HG03571 (cell line): Measurements from ENCODE around the gene NEK9.

Source experiments
- ATAC-seq: cut with Tn5 transposase; IDR thresholded peaks from one replicate; pipeline ENCODE4 v1.9.1; 2021; ENCODE audit not compliant: unreplicated experiment

The NEK9 gene

DNA sequence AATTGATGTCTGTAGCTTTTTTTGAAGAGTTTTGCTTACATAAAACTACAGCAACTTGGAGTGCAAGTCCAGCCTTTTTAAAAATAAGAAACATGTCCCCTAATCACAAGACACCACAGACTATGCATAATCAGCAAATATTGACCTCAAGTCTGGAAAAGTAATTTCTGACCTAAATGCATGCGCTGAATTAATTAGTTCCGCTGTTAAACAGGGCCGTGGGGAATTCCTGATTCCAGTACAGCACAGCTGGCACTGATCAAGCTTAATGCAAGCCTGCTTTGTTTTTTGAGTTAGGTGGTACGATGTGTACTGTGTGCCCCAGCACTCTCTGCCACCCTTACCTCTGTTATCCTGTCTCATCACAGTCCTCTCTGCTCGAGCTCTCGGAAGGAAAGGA is 84.8 kb downstream of the NEK9 start:
- no peak for ATAC-seq

DNA sequence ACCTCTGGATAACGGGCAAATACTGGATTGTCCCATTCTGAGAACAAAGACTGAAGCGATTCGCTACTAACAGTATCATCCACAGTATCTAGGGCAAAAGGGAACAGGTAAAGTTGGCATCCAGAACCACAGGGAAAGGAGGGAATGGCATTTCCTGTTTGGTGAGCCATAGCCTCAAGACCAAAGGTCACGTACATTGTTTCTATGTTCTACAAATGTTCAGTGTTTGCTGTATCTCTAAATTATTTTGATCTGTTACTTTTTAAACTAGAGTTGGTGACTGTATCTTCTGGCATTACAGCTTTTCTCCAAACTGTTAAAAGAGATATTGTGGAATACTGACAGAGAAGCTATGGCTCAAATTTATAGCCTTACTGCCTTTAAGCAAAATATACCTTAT is 85.2 kb downstream of the NEK9 start:
- no peak for ATAC-seq

DNA sequence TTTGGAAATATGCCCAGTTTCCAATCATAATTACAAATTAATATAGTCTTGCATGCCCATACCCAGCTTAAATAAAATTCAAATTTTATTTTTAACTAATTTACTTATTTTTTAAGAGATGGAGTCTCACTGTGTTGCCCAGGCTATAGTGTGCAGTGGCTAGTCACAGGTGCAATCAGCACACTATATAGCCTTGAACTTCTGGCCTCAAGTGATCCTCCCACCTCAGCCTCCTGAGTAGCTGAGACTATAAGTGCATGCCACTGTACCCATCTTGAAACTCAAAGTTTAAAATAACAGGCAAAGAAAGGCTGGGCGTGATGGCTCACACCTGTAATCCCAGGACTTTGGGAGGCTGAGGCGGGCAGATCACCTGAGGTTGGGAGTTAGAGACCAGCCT is 85.9 kb downstream of the NEK9 start:
- no peak for ATAC-seq

DNA sequence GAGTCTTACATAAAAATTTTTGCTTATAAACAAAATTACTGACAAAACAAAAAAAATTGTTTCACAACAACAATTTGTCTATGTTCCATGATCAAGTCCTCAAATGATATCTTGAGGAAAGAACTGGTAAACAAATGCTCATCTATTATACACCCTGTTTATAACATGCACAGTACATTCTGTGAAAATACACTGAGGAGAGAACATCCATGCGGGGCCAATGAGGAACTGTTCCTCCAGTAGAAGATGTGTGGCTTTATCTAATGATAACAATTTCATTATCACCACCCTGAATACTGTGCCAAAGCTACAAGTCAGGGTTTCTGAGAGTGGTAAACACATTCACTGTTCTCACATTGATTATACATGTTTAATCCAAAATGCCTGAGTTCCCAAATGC is 86.3 kb downstream of the NEK9 start:
- no peak for ATAC-seq

DNA sequence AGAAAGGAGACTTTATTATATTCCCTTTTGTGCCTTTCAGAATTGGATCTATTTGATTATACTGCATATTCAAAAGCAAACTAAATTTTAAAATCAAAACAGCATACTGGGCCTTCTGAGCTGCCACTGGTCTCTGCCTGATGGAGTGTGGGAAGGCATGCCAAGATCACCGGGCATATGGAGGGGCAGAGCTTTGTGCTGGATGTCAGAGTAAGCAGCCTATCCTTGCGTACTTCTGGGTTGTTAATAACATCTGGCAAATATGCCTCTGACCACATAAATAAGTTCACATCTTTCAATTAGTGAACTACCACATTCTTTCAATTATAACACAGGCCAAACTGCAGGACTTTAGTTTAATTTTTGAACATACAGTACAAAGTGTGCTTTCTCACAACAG is 93.9 kb downstream of the NEK9 start:
- no peak for ATAC-seq

DNA sequence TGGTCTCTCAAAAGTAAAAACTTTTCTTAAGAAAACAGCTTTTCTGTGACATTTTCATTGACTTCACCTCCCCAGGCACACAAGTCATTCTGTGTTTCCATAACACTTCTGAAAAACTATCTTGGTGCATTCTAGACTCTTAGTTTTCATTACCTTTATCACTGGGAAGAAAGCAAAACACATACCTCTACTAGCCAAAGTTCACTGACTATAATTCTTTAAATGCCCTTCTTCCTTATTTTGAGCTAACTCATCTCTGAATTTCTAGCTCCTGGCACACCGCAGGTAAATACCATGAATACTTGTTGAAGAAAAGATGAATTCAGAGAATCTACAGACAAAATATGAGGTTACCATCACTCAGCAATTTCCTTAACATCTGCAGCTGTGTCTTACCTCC is 96.7 kb downstream of the NEK9 start:
- ATAC-seq = no peak
